Measurements from ENCODE around the gene DAP. TPM values are rescaled to one million over a fixed set of nuclear protein-coding genes. Genes with fewer than 3 reads are reported as not detected.

DAP gene
- total RNA-seq, 1 donor from 2014 or later, result 38.5 TPM

- Mint-ChIP-seq H3K4me3 (ENCODE audit: unreplicated experiment) (no peak overlapping the region), H3K27me3 (ENCODE audit: unreplicated experiment) (peaks cover 8% of the 10 kb centered on the region), H3K27ac (ENCODE audit: unreplicated experiment) (no peak overlapping the region), H3K36me3 (ENCODE audit: unreplicated experiment) (no peaks in the 10 kb centered on the region), H3K4me1 (ENCODE audit: low read depth, unreplicated experiment) (no peaks in the 10 kb centered on the region), H3K9me3 (ENCODE audit: unreplicated experiment) (peaks cover 2% of the 10 kb centered on the region)
- no peak for DNase-seq
- TF ChIP-seq, protein P1, sequence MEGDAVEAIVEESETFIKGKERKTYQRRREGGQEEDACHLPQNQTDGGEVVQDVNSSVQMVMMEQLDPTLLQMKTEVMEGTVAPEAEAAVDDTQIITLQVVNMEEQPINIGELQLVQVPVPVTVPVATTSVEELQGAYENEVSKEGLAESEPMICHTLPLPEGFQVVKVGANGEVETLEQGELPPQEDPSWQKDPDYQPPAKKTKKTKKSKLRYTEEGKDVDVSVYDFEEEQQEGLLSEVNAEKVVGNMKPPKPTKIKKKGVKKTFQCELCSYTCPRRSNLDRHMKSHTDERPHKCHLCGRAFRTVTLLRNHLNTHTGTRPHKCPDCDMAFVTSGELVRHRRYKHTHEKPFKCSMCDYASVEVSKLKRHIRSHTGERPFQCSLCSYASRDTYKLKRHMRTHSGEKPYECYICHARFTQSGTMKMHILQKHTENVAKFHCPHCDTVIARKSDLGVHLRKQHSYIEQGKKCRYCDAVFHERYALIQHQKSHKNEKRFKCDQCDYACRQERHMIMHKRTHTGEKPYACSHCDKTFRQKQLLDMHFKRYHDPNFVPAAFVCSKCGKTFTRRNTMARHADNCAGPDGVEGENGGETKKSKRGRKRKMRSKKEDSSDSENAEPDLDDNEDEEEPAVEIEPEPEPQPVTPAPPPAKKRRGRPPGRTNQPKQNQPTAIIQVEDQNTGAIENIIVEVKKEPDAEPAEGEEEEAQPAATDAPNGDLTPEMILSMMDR (IDR thresholded peaks at IDR 0.05; ENCODE audit: partially characterized antibody, unreplicated experiment), result no peak
Measured at GRCh38 chr5:10660720-10661387, 100.2 kb downstream of the DAP start.

DNA sequence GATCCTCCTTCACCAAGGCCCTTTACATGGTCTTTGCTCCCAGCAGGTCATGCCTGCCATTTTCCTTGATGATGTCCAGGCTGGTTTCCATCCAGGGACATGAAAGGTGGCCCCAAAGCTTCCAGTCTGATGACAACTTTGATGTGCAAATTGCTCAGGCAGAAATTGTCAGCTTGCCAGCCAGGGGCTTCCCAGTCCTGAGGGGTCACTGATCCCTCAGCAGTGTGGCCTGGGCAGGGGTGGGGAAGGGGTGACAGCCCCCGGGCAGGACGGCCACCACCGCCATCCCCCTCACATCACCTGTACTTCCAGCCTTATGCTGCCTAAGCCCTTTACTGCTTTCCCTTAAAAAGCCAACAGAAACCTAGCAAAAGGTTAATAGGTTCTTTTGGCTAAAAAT, 100.9 kb downstream of the DAP start:
- Mint-ChIP-seq H3K4me1 (ENCODE audit: low read depth, unreplicated experiment) (peaks cover under 1% of the 10 kb centered on the region), H3K27ac (ENCODE audit: unreplicated experiment) (no peak overlapping the region), H3K36me3 (ENCODE audit: unreplicated experiment) (no peaks in the 10 kb centered on the region), H3K27me3 (ENCODE audit: unreplicated experiment) (peaks cover 8% of the 10 kb centered on the region), H3K4me3 (ENCODE audit: unreplicated experiment) (no peak overlapping the region), H3K9me3 (ENCODE audit: unreplicated experiment) (peaks cover 2% of the 10 kb centered on the region)
- no peak for DNase-seq
- TF ChIP-seq, protein P1 (IDR thresholded peaks at IDR 0.05; ENCODE audit: partially characterized antibody, unreplicated experiment), result no peak

GRCh38 chr5:10658265-10658664, 102.8 kb downstream of the DAP start:
- H3K4me1 Mint-ChIP-seq (ENCODE audit: low read depth, unreplicated experiment), result peaks cover 2% of the 10 kb centered on the region
- no peak overlapping the region for H3K4me3 Mint-ChIP-seq (ENCODE audit: unreplicated experiment)
- H3K27me3 Mint-ChIP-seq (ENCODE audit: unreplicated experiment), result peaks cover 8% of the 10 kb centered on the region
- DNase-seq, result no peak
- H3K27ac Mint-ChIP-seq (ENCODE audit: unreplicated experiment), result no peak overlapping the region
- peaks cover 10% of the 10 kb centered on the region for H3K36me3 Mint-ChIP-seq (ENCODE audit: unreplicated experiment)
- TF ChIP-seq, protein P1 (IDR thresholded peaks at IDR 0.05; ENCODE audit: partially characterized antibody, unreplicated experiment), result no peak
- H3K9me3 Mint-ChIP-seq (ENCODE audit: unreplicated experiment), result peaks cover 3% of the 10 kb centered on the region

GRCh38 chr5:10655972-10656830, 104.8 kb downstream of the DAP start:
- Mint-ChIP-seq H3K27ac (ENCODE audit: unreplicated experiment) (no peak overlapping the region), H3K27me3 (ENCODE audit: unreplicated experiment) (no peaks in the 10 kb centered on the region), H3K4me3 (ENCODE audit: unreplicated experiment) (no peak overlapping the region), H3K9me3 (ENCODE audit: unreplicated experiment) (peaks cover 2% of the 10 kb centered on the region), H3K36me3 (ENCODE audit: unreplicated experiment) (peaks cover 10% of the 10 kb centered on the region), H3K4me1 (ENCODE audit: low read depth, unreplicated experiment) (peaks cover 2% of the 10 kb centered on the region)
- TF ChIP-seq, protein P1 (IDR thresholded peaks at IDR 0.05; ENCODE audit: partially characterized antibody, unreplicated experiment), result no peak
- no peak for DNase-seq
